Tibial nerve (tissue), 4 donors: Measurements from ENCODE around the gene ASXL2. TPM values are rescaled to one million over a fixed set of nuclear protein-coding genes. Genes with fewer than 3 reads are reported as not detected.

Experiments
- DNase-seq, 2 donors: peaks; one replicate each; pipeline ENCODE4 v3.0.0-alpha.2; 2019; ENCODE audit warnings: low spot score in 2 of 2
- H3K27ac ChIP-seq, 4 donors: fragments of 200-600 bp; sonication (generic) in 3 of 4; one replicate each; pipeline ENCODE4 v1.5.1; 2017 to 2019; ENCODE audit warnings: mild to moderate bottlenecking in 1 of 4
- H3K27me3 ChIP-seq, 2 donors: fragments of 200-600 bp; sonication (generic) in 1 of 2; one replicate each; pipeline versions ENCODE4 v1.5.1 to v1.6.0; 2017 to 2019
- H3K36me3 ChIP-seq, 3 donors: fragments of 200-600 bp; sonication (generic); one replicate each; pipeline ENCODE4 v1.5.1; 2018 to 2019
- H3K4me1 ChIP-seq, 4 donors: fragments of 200-600 bp; sonication (generic) in 3 of 4; one replicate each; pipeline ENCODE4 v1.5.1; 2017 to 2019
- H3K4me3 ChIP-seq, 4 donors: fragments of 200-600 bp; sonication (generic) in 3 of 4; one replicate each; pipeline ENCODE4 v1.5.1; 2017 to 2019; ENCODE audit warnings: mild to moderate bottlenecking in 1 of 4, moderate library complexity in 1 of 4
- H3K9me3 ChIP-seq, 4 donors: fragments of 200-600 bp; sonication (generic) in 3 of 4; one replicate each; pipeline ENCODE4 v1.5.1; 2017 to 2019
- EP300 ChIP-seq, 2 donors: sonication (generic); formaldehyde crosslinking; IDR thresholded peaks; one replicate each; pipeline ENCODE4 v1.6.1; 2017; ENCODE audit warnings: antibody characterized with exemption in 2 of 2, mild to moderate bottlenecking in 1 of 2
- POLR2A ChIP-seq, 2 donors: fragments of 450-650 bp; IDR thresholded peaks; one replicate each; pipeline ENCODE4 v1.6.1; 2017; ENCODE audit warnings: antibody characterized with exemption in 2 of 2, mild to moderate bottlenecking in 2 of 2, moderate library complexity in 2 of 2
- WGBS, 2 donors: methylation state at CpG; one replicate each; pipeline ENCODE4 v1.1.5; 2018; 5-methylcytosine and 5-hydroxymethylcytosine counted together
- small RNA-seq: library from RNA; depleted of rRNA; stranded (forward); fragments of <200 nt; gene quantifications from one replicate; pipeline ENCODE3, GENCODE V24; 2016
- total RNA-seq, 4 donors: library from RNA; depleted of rRNA; stranded (reverse); fragments of >200 nt; gene quantifications; one replicate each; pipeline ENCODE4 v1.1.0, GENCODE V29; 2016
- TF ChIP-seq, protein P1 (sequence below), 5 experiments: fragments of 200-600 bp in 3 of 5; fragments of 450-650 bp in 2 of 5; sonication (generic) in 3 of 5; IDR thresholded peaks; one replicate each; pipeline ENCODE4 v1.5.1; 2016 to 2019; ENCODE audit warnings: antibody characterized with exemption in 5 of 5, mild to moderate bottlenecking in 3 of 5, moderate library complexity in 2 of 5

ASXL2 gene
- total RNA-seq, 4 donors from 2014 or later, result 13.2 to 21.2 (median 16.5) TPM

GRCh38 chr2:25685741-25686140 is 192.5 kb downstream of the ASXL2 start:
- H3K27ac ChIP-seq, result no peak overlapping the region
- H3K4me1 ChIP-seq, result no peaks in the 10 kb centered on the region
- no peaks in the 10 kb centered on the region for H3K27me3 ChIP-seq
- DNase-seq, result no peak
- H3K9me3 ChIP-seq, result no peaks in the 10 kb centered on the region
- WGBS, 2 donors, result 90 to 97% methylated on average over 2 of the region's 2 CpGs
- no peak overlapping the region for H3K4me3 ChIP-seq
- H3K36me3 ChIP-seq, result no peaks in the 10 kb centered on the region
- TF ChIP-seq EP300 (IDR thresholded peaks at IDR 0.05), result no peak
- TF ChIP-seq, protein P1, sequence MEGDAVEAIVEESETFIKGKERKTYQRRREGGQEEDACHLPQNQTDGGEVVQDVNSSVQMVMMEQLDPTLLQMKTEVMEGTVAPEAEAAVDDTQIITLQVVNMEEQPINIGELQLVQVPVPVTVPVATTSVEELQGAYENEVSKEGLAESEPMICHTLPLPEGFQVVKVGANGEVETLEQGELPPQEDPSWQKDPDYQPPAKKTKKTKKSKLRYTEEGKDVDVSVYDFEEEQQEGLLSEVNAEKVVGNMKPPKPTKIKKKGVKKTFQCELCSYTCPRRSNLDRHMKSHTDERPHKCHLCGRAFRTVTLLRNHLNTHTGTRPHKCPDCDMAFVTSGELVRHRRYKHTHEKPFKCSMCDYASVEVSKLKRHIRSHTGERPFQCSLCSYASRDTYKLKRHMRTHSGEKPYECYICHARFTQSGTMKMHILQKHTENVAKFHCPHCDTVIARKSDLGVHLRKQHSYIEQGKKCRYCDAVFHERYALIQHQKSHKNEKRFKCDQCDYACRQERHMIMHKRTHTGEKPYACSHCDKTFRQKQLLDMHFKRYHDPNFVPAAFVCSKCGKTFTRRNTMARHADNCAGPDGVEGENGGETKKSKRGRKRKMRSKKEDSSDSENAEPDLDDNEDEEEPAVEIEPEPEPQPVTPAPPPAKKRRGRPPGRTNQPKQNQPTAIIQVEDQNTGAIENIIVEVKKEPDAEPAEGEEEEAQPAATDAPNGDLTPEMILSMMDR (IDR thresholded peaks at IDR 0.05), result no peak
- no peak for TF ChIP-seq POLR2A (IDR thresholded peaks at IDR 0.05)

DNA sequence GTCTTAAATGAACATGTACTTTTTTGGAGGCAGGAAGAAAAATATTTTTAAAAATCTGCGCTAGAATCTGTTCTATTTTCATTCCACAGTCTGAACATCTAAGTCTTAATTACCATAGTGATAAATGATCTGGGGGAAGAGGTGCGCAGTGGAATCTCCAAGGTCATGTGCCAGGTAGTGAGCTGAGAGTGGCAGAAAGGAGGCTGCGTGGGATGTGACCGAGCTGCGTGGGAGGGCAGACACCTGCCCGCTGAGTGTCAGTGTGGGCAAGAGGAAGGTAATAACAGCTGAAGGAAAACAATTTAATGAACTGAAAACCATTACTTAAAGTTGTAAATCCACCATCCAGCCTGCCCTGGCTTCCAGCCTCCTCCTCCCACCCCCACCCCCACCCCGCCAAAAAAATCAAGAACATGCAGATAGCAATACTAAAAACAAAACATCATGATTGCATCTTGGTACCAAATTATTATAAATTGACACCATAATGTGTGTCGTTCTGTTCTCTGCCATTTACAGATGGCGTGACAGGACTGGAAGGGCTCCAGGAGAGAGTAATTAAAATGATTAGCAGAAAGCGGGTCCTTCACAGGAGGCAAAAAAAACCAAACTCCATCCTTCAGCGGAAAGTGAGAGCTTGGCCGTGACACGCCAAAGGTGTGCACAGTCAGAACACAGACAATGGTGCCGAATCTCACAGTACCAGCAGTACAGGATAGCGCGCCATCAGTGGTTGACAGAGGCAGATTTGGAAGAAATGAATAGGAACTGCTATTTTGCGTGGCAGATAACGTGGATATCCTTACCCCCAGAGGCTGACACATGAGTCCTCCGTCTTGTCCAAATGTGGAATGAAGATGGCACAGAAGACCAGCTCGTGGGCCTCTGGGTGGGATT is 193.5 kb downstream of the ASXL2 start:
- TF ChIP-seq POLR2A (IDR thresholded peaks at IDR 0.05) (no peak), EP300 (IDR thresholded peaks at IDR 0.05) (no peak)
- TF ChIP-seq, protein P1 (IDR thresholded peaks at IDR 0.05), result no peak
- no peak for DNase-seq
- H3K4me1 ChIP-seq, result no peaks in the 10 kb centered on the region
- H3K27me3 ChIP-seq, result no peaks in the 10 kb centered on the region
- H3K36me3 ChIP-seq, result no peaks in the 10 kb centered on the region
- 82% methylated on average over 20 of the region's 20 CpGs for WGBS, 2 donors
- H3K4me3 ChIP-seq, result no peak overlapping the region
- H3K9me3 ChIP-seq, result no peaks in the 10 kb centered on the region
- H3K27ac ChIP-seq, result no peak overlapping the region

Small RNA genes within 50 kb of the gene (small RNA-seq; reads per million reads assigned to genes)
- gene NDUFB4P4 (not detected), gene RF00019 (not detected)

Other genes with a start within 250 kb of the ASXL2 start
- gene DTNB, start 204.9 kb downstream of the ASXL2 start, total RNA-seq, result 10 to 100 TPM in 2 of 4 donors, 1 to 10 TPM in 2; 9.4 to 18.6 (median 13.1) TPM
- 10 to 100 TPM; 20.2 to 31.9 (median 22.8) TPM for gene KIF3C, start 104.0 kb upstream of the ASXL2 start, total RNA-seq
- gene RAB10, start 155.6 kb upstream of the ASXL2 start, total RNA-seq, result 100 to 1,000 TPM; 133 to 196 (median 155) TPM